HCT116 (cell line): ENCODE results near the gene ACCSL. TPM values are rescaled to one million over a fixed set of nuclear protein-coding genes. Genes with fewer than 3 reads are reported as not detected.

Experiments used
- ATAC-seq: fragments of 200-7000 bp; cut with Tn5 transposase; 2 replicates; pipeline ENCODE4 v1.9.1; 2020; ENCODE audit warnings: mild to moderate bottlenecking, moderate library complexity
- BruUV-seq: library from RNA; stranded (reverse); fragments of 400-500 nt; replicated peaks from 2 replicates; lab custom pipeline; 2021; lab: Mats Ljungman, UMichigan
- CTCF ChIA-PET: fragments of 300-600 bp; sonication (Branson Sonifier 250); formaldehyde crosslinking; loops from one replicate; lab custom pipeline; 2021; ENCODE audit warnings: antibody characterized with exemption; lab: Charles Lee
- POLR2A ChIA-PET: fragments of 300-600, 350-600 bp; sonication (Branson Sonifier 250); formaldehyde crosslinking; loops from one replicate; lab custom pipeline; 2021; ENCODE audit warnings: antibody characterized with exemption; lab: Charles Lee
- RAD21 ChIA-PET, 2 experiments: fragments of 300-600 bp; sonication (Branson Sonifier 250); formaldehyde crosslinking; loops; one replicate each; lab custom pipeline; 2023; ENCODE audit warnings: low total read pairs in 2 of 2; ENCODE audit not compliant: uncharacterized antibody in 2 of 2, unreplicated experiment in 2 of 2, low non-redundant PET in 1 of 2; lab: Charles Lee
- DNase-seq: peaks from one replicate; pipeline ENCODE4 v3.0.0-alpha.2; 2010; ENCODE audit warnings: low read depth, low spot score
- H2AFZ ChIP-seq: fragments of 200-600 bp; shearing (Covaris generic), sonication (generic); 2 replicates; pipeline ENCODE4 v1.6.1; 2017; ENCODE audit warnings: low read depth, mixed run types, mixed read lengths, antibody characterized with exemption, low read length; ENCODE audit not compliant: poor library complexity, severe bottlenecking
- H3K27ac ChIP-seq: 2 replicates; pipeline ENCODE4 v1.5.1; 2012; ENCODE audit warnings: low read depth, low read length
- H3K27me3 ChIP-seq: fragments of 200-600 bp; sonication (generic); 2 replicates; pipeline ENCODE4 v1.6.1; 2016; ENCODE audit warnings: mixed run types, low read length, mixed read lengths; ENCODE audit not compliant: insufficient read depth
- H3K36me3 ChIP-seq, 2 experiments: fragments of 200-500 bp in 1 of 2; fragments of 200-600 bp in 1 of 2; sonication (Bioruptor generic) in 1 of 2; sonication (generic) in 1 of 2; 2 replicates each; pipeline versions ENCODE4 v1.5.1 to v1.6.1; 2014 to 2016; ENCODE audit warnings: low read length in 2 of 2, inconsistent platforms in 1 of 2, mixed read lengths in 1 of 2, mixed run types in 1 of 2; ENCODE audit not compliant: insufficient read depth in 2 of 2, control insufficient read depth in 1 of 2
- H3K4me1 ChIP-seq, 2 experiments: fragments of 200-600 bp in 1 of 2; sonication (generic) in 1 of 2; 2 replicates each; pipeline versions ENCODE4 v1.5.1 to v1.6.1; 2012 to 2017; ENCODE audit warnings: low read length in 2 of 2, inconsistent platforms in 1 of 2, mild to moderate bottlenecking in 1 of 2, mixed read lengths in 1 of 2, mixed run types in 1 of 2, moderate library complexity in 1 of 2; ENCODE audit not compliant: insufficient read depth in 2 of 2, control insufficient read depth in 1 of 2
- H3K4me2 ChIP-seq: fragments of 200-600 bp; sonication (generic); 2 replicates; pipeline ENCODE4 v1.6.1; 2017; ENCODE audit warnings: mixed run types, low read length, mixed read lengths
- H3K4me3 ChIP-seq, 2 experiments: fragments of 200-600 bp in 1 of 2; sonication (generic) in 1 of 2; replicated peaks in 1 of 2; 2 replicates each; pipeline ENCODE4 v1.5.1; 2011 to 2016; ENCODE audit warnings: low read length in 2 of 2, control low read depth in 1 of 2, low read depth in 1 of 2, mild to moderate bottlenecking in 1 of 2, mixed read lengths in 1 of 2, mixed run types in 1 of 2
- H3K79me2 ChIP-seq: fragments of 200-600 bp; sonication (generic); 2 replicates; pipeline ENCODE4 v1.6.1; 2017; ENCODE audit warnings: mild to moderate bottlenecking, mixed run types, low read length, moderate library complexity, mixed read lengths; ENCODE audit not compliant: insufficient read depth
- H3K9ac ChIP-seq: fragments of 200-600 bp; sonication (generic); 2 replicates; pipeline ENCODE4 v1.6.1; 2016; ENCODE audit warnings: low read length, mixed read lengths
- H3K9me2 ChIP-seq: fragments of 200-600 bp; sonication (generic), shearing (Covaris generic); 2 replicates; pipeline ENCODE4 v1.6.1; 2017; ENCODE audit warnings: mixed run types, mild to moderate bottlenecking, moderate library complexity; ENCODE audit not compliant: insufficient read depth
- H3K9me3 ChIP-seq, 2 experiments: fragments of 200-500 bp in 1 of 2; fragments of 200-600 bp in 1 of 2; sonication (Bioruptor generic) in 1 of 2; sonication (generic) in 1 of 2; 2 replicates each; pipeline ENCODE4 v1.6.1; 2014 to 2017; ENCODE audit warnings: low read length in 2 of 2, mixed read lengths in 2 of 2, inconsistent platforms in 1 of 2, low read depth in 1 of 2, mild to moderate bottlenecking in 1 of 2, mixed run types in 1 of 2, moderate library complexity in 1 of 2; ENCODE audit not compliant: control insufficient read depth in 1 of 2, insufficient read depth in 1 of 2
- H4K20me1 ChIP-seq: fragments of 200-600 bp; sonication (generic), shearing (Covaris generic); 2 replicates; pipeline ENCODE4 v1.6.1; 2017; ENCODE audit warnings: mixed run types, mild to moderate bottlenecking, moderate library complexity; ENCODE audit not compliant: insufficient read depth
- EZH2phosphoT487 ChIP-seq: fragments of 200-600 bp; IDR thresholded peaks from 2 replicates; pipeline ENCODE4 v1.6.1; 2018; ENCODE audit warnings: antibody characterized with exemption, borderline replicate concordance
- RAD21 ChIP-seq: IDR thresholded peaks from 2 replicates; pipeline ENCODE4 v1.6.1; 2012; ENCODE audit warnings: low read depth, mild to moderate bottlenecking
- TCF7L2 ChIP-seq: IDR thresholded peaks from 2 replicates; pipeline ENCODE4 v1.7.0; 2011; ENCODE audit warnings: borderline replicate concordance, inconsistent platforms; ENCODE audit not compliant: insufficient read depth, insufficient read length; ENCODE audit errors: extremely low read depth
- ZFX ChIP-seq: fragments of 450-650 bp; IDR thresholded peaks from 2 replicates; pipeline ENCODE4 v1.6.1; 2017
- ZNF274 ChIP-seq: fragments of 200-500 bp; sonication (Bioruptor generic); IDR thresholded peaks from 2 replicates; pipeline ENCODE4 v1.6.1; 2014; ENCODE audit warnings: mild to moderate bottlenecking, low read depth, low read length, inconsistent platforms
- intact Hi-C: fragments of 100-400 bp; cut with micrococcal nuclease; formaldehyde crosslinking; loops from 2 replicates; pipeline ENCODE4 v1.10.0; 2022
- total RNA-seq: library from RNA; stranded (reverse); gene quantifications from one replicate; pipeline ENCODE4 v1.2.1, GENCODE V29; 2021; ENCODE audit not compliant: unreplicated experiment
- TF ChIP-seq, protein P1 (sequence below): IDR thresholded peaks from 2 replicates; pipeline ENCODE4 v1.6.1; 2012
- TF ChIP-seq, protein P2 (sequence below): IDR thresholded peaks from 2 replicates; pipeline ENCODE4 v1.6.1; 2012; ENCODE audit warnings: low read depth

Gene ACCSL
- total RNA-seq, 1 experiment from 2014 or later = not detected

DNA sequence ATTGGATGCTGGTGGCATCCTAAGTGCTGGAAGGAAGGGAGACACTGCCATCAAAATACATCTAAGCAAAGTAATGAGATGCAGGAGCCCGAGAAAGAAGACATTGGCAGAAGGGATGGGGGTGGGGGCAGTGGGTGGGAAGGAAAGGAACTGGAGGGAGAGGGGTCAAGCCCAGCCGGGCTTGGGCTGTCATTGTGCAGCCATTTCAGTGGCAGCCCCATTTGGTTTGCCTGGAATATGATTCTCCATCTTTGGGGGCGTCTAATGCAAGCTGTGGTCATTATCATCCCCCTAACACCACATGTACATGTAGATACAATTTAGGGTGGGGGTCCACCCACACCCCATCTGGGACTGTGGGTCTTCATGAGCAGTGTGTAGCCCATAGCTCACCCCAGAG lies 13.9 kb upstream of the ACCSL start:
- Histone ChIP-seq H3K9ac (no peak overlapping the region), H3K4me1 (peaks cover 0 to 3% of the 10 kb centered on the region in 2 experiments; a peak in 1 of 4 replicates), H4K20me1 (no peaks in the 10 kb centered on the region), H3K9me2 (no peaks in the 10 kb centered on the region), H3K27me3 (no peaks in the 10 kb centered on the region), H3K9me3 (no peaks in the 10 kb centered on the region), H3K79me2 (no peaks in the 10 kb centered on the region), H3K4me2 (no peak overlapping the region), H3K36me3 (no peaks in the 10 kb centered on the region), H3K4me3 (no peak overlapping the region)
- intact Hi-C loops = loop anchor here (2.0 kb wide), 1 partner anchor 45 kb away; no protein-coding TSS in a partner anchor
- no peak for DNase-seq
- RAD21 ChIA-PET = no interaction called here
- ATAC-seq = no peak
- CTCF ChIA-PET = interaction anchor here (1.2 kb wide), 1 partner anchor 144 kb away, joined by 3 read pairs; no protein-coding TSS in a partner anchor
- TF ChIP-seq TCF7L2 (no peak), RAD21 (no peak)
- TF ChIP-seq, all 23 proteins: peak for 0
- Histone ChIP-seq H3K27ac (no peak overlapping the region), H2AFZ (no peak overlapping the region)
- no TSS peak for BruUV-seq
- POLR2A ChIA-PET = no interaction called here

DNA sequence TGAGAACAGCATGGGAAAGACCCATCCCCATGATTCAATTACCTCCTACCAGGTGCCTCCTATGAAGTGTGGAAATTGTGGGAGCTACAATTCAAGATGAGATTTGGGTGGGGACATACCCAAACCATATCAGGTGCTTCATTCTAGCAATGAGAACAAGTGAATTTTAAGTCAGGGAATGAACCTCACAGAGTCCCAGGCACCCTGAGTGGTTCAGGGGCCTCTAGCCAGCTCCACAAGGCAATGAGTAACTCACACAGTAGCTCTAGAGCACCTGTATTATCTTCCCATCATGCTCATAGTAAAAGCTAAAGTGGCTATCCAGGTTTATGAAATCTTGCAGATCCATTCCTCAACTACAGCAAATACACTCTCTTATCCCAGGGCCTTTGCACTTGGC lies 13.1 kb upstream of the ACCSL start:
- RAD21 ChIA-PET = no interaction called here
- H3K9me3 ChIP-seq = no peaks in the 10 kb centered on the region
- BruUV-seq = no TSS peak
- H3K9me2 ChIP-seq = no peaks in the 10 kb centered on the region
- no peak for DNase-seq
- intact Hi-C loops = loop anchor here (2.0 kb wide), 1 partner anchor 46 kb away; no protein-coding TSS in a partner anchor
- H3K36me3 ChIP-seq = no peaks in the 10 kb centered on the region
- H3K27me3 ChIP-seq = no peaks in the 10 kb centered on the region
- H3K4me2 ChIP-seq = no peak overlapping the region
- peaks cover 0 to 3% of the 10 kb centered on the region in 2 experiments; a peak in 1 of 4 replicates for H3K4me1 ChIP-seq
- H3K79me2 ChIP-seq = no peaks in the 10 kb centered on the region
- H3K4me3 ChIP-seq = no peak overlapping the region
- H3K27ac ChIP-seq = no peak overlapping the region
- POLR2A ChIA-PET = no interaction called here
- TF ChIP-seq RAD21 = no peak
- TF ChIP-seq ZNF274 = no peak
- TF ChIP-seq, protein P1, sequence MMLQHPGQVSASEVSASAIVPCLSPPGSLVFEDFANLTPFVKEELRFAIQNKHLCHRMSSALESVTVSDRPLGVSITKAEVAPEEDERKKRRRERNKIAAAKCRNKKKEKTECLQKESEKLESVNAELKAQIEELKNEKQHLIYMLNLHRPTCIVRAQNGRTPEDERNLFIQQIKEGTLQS = no peak
- TF ChIP-seq EZH2phosphoT487 = no peak
- TF ChIP-seq, protein P2, sequence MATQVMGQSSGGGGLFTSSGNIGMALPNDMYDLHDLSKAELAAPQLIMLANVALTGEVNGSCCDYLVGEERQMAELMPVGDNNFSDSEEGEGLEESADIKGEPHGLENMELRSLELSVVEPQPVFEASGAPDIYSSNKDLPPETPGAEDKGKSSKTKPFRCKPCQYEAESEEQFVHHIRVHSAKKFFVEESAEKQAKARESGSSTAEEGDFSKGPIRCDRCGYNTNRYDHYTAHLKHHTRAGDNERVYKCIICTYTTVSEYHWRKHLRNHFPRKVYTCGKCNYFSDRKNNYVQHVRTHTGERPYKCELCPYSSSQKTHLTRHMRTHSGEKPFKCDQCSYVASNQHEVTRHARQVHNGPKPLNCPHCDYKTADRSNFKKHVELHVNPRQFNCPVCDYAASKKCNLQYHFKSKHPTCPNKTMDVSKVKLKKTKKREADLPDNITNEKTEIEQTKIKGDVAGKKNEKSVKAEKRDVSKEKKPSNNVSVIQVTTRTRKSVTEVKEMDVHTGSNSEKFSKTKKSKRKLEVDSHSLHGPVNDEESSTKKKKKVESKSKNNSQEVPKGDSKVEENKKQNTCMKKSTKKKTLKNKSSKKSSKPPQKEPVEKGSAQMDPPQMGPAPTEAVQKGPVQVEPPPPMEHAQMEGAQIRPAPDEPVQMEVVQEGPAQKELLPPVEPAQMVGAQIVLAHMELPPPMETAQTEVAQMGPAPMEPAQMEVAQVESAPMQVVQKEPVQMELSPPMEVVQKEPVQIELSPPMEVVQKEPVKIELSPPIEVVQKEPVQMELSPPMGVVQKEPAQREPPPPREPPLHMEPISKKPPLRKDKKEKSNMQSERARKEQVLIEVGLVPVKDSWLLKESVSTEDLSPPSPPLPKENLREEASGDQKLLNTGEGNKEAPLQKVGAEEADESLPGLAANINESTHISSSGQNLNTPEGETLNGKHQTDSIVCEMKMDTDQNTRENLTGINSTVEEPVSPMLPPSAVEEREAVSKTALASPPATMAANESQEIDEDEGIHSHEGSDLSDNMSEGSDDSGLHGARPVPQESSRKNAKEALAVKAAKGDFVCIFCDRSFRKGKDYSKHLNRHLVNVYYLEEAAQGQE = no peak
- no peak for TF ChIP-seq ZFX
- TF ChIP-seq, all 23 proteins: peak for 0
- no peak for ATAC-seq
- Histone ChIP-seq H3K9ac (no peak overlapping the region), H2AFZ (no peak overlapping the region), H4K20me1 (no peaks in the 10 kb centered on the region)
- CTCF ChIA-PET = interaction anchor here (1.2 kb wide), 1 partner anchor 145 kb away, joined by 3 read pairs; no protein-coding TSS in a partner anchor
